Breast epithelium (tissue), 3 donors: ENCODE measurements around the gene ZNRF2.

ENCODE experiments used
- CTCF ChIP-seq, 3 donors: fragments of 450-650 bp; IDR thresholded peaks; one replicate each; pipeline ENCODE4 v1.5.1; 2016 to 2017; ENCODE audit warnings: antibody characterized with exemption in 3 of 3, mild to moderate bottlenecking in 3 of 3, moderate library complexity in 3 of 3
- POLR2A ChIP-seq: fragments of 450-650 bp; IDR thresholded peaks from one replicate; pipeline ENCODE4 v1.6.1; 2016; ENCODE audit warnings: antibody characterized with exemption, mild to moderate bottlenecking, moderate library complexity
- POLR2AphosphoS5 ChIP-seq, 3 donors: sonication (generic); formaldehyde crosslinking; IDR thresholded peaks; one replicate each; pipeline ENCODE4 v1.6.1; 2017; ENCODE audit warnings: antibody characterized with exemption in 3 of 3

- TF ChIP-seq POLR2AphosphoS5 (IDR thresholded peaks at IDR 0.05): no peak
- TF ChIP-seq POLR2A: no peak
- TF ChIP-seq CTCF (IDR thresholded peaks at IDR 0.05): no peak
Measured at GRCh38 chr7:30366606-30367005, 82.2 kb downstream of the ZNRF2 start.
